Breast epithelium (tissue), 3 donors: Measurements from ENCODE around the gene KCNN3.

Source experiments
- POLR2A ChIP-seq: fragments of 450-650 bp; IDR thresholded peaks from one replicate; pipeline ENCODE4 v1.6.1; 2016; ENCODE audit warnings: antibody characterized with exemption, mild to moderate bottlenecking, moderate library complexity
- TF ChIP-seq, protein P1 (sequence below), 3 donors: fragments of 450-650 bp; IDR thresholded peaks; one replicate each; pipeline ENCODE4 v1.5.1; 2016 to 2017; ENCODE audit warnings: antibody characterized with exemption in 3 of 3, mild to moderate bottlenecking in 3 of 3, moderate library complexity in 3 of 3

DNA sequence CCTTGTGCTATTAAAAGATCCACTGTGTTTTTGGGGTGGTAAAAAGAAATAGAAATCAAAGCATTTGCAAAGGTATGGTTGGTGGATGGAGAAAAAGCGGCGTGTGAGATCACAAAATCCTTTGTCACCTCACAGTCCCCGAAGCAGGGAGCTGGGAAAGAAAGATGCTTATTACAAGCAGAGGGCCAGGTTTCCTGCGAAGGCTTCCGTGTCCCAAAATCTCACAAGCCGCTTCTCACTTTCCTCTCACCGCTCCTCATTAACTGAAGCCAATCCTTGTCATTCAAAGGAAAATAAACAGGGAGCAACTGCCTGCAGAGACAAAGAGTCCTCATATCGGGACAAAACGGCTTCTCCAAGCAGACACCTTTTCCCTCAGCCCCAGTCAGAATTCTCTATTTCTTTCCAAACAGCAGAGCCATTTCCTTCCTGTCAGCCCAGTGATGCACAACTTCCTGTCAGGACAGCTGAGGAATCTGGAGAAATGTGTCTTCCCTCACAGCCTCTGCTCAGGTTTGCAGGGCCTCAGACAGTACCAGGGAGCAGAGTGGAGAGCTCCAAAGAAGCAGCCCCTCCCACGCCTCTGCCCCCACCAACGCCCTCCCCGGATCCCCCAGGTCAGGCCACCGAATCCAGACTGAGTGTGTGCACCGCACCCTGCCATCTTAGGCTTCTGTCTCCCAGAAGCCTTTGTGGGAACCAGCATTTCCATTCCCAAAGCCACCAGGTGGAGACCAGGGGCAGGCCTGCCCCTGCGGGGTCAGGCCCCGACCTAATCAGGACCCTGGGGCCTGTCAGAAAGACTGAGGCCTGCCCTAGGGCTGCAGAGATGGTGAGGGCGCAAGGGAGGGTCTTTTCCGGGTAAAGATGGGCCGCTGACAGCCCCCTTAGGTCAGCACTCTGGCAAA, 29.6 kb downstream of the KCNN3 start:
- no peak for TF ChIP-seq POLR2A
- TF ChIP-seq, protein P1, sequence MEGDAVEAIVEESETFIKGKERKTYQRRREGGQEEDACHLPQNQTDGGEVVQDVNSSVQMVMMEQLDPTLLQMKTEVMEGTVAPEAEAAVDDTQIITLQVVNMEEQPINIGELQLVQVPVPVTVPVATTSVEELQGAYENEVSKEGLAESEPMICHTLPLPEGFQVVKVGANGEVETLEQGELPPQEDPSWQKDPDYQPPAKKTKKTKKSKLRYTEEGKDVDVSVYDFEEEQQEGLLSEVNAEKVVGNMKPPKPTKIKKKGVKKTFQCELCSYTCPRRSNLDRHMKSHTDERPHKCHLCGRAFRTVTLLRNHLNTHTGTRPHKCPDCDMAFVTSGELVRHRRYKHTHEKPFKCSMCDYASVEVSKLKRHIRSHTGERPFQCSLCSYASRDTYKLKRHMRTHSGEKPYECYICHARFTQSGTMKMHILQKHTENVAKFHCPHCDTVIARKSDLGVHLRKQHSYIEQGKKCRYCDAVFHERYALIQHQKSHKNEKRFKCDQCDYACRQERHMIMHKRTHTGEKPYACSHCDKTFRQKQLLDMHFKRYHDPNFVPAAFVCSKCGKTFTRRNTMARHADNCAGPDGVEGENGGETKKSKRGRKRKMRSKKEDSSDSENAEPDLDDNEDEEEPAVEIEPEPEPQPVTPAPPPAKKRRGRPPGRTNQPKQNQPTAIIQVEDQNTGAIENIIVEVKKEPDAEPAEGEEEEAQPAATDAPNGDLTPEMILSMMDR (IDR thresholded peaks at IDR 0.05), result no peak
